Body of pancreas (tissue), 4 donors: ENCODE data around the gene COBL.

ENCODE experiments used
- POLR2A ChIP-seq, 3 donors: fragments of 450-650 bp; IDR thresholded peaks; one replicate each; pipeline ENCODE4 v1.6.1; 2016; ENCODE audit warnings: antibody characterized with exemption in 3 of 3, mild to moderate bottlenecking in 2 of 3
- TF ChIP-seq, protein P1 (sequence below), 7 experiments: fragments of 450-650 bp in 4 of 7; fragments of 200-600 bp in 3 of 7; sonication (generic) in 3 of 7; IDR thresholded peaks; one replicate each; pipeline ENCODE4 v1.5.1; 2016 to 2019; ENCODE audit warnings: antibody characterized with exemption in 7 of 7

DNA sequence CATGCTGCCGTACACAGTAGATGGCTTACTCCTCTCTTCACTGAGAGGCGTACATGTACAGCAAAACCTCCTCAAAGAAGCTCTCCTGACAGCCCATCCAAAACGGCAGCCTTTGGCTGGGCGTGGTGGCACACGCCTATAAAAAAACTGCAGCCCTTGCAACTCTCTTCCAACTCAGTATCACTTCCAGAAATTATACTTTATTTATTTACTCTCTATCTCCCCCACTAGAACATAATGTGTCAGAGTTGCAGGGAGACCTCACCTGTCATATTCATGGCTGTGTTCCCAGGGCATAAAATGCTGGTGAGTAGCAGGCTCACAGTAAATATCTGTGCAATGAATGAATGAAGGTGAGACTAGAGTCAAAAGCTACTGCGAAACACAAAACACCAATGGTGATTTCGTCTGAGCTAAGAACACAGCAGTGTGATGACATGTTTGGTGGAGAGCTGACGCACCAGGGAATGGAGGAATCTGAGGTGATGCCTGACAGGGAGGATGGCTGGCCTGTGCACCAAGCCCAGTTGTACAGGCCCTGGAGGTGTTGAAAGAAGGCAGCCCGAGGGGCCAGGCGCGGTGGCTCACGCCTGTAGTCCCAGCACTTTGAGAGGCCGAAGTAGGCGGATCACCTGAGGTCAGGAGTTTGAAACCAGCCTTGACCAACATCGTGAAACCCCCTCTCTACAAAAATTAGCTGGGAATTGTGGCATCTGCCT, 55.3 kb downstream of the COBL start:
- TF ChIP-seq, protein P1, sequence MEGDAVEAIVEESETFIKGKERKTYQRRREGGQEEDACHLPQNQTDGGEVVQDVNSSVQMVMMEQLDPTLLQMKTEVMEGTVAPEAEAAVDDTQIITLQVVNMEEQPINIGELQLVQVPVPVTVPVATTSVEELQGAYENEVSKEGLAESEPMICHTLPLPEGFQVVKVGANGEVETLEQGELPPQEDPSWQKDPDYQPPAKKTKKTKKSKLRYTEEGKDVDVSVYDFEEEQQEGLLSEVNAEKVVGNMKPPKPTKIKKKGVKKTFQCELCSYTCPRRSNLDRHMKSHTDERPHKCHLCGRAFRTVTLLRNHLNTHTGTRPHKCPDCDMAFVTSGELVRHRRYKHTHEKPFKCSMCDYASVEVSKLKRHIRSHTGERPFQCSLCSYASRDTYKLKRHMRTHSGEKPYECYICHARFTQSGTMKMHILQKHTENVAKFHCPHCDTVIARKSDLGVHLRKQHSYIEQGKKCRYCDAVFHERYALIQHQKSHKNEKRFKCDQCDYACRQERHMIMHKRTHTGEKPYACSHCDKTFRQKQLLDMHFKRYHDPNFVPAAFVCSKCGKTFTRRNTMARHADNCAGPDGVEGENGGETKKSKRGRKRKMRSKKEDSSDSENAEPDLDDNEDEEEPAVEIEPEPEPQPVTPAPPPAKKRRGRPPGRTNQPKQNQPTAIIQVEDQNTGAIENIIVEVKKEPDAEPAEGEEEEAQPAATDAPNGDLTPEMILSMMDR (IDR thresholded peaks at IDR 0.05): no peak
- TF ChIP-seq POLR2A (IDR thresholded peaks at IDR 0.05): no peak
